Tibial nerve (tissue), 3 donors: ENCODE measurements around the gene TENM3.

Experiments used
- POLR2A ChIP-seq, 2 donors: fragments of 450-650 bp; IDR thresholded peaks; one replicate each; pipeline ENCODE4 v1.6.1; 2017; ENCODE audit warnings: antibody characterized with exemption in 2 of 2, mild to moderate bottlenecking in 2 of 2, moderate library complexity in 2 of 2
- TF ChIP-seq, protein P1 (sequence below), 5 experiments: fragments of 200-600 bp in 3 of 5; fragments of 450-650 bp in 2 of 5; sonication (generic) in 3 of 5; IDR thresholded peaks; one replicate each; pipeline ENCODE4 v1.5.1; 2016 to 2019; ENCODE audit warnings: antibody characterized with exemption in 5 of 5, mild to moderate bottlenecking in 3 of 5, moderate library complexity in 2 of 5

DNA sequence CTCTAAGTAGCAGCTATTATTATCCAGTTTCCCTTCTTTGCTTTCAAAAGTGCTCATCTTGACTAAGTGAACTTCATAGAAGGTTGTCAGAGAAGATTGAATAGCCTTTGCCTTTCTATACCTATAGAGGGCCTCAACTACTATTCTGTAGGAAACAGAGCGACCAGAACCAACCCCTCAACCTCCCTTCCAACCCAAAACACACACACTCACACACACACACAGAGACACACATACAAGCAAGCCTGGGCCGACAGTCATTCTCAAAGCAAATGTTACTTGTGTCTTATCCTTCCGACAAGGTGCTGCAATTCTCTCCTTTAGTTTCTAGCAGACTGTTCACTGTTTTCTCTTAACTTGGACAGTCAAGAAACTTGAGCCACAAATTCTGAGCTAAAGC, 472.3 kb downstream of the TENM3 start:
- TF ChIP-seq, protein P1, sequence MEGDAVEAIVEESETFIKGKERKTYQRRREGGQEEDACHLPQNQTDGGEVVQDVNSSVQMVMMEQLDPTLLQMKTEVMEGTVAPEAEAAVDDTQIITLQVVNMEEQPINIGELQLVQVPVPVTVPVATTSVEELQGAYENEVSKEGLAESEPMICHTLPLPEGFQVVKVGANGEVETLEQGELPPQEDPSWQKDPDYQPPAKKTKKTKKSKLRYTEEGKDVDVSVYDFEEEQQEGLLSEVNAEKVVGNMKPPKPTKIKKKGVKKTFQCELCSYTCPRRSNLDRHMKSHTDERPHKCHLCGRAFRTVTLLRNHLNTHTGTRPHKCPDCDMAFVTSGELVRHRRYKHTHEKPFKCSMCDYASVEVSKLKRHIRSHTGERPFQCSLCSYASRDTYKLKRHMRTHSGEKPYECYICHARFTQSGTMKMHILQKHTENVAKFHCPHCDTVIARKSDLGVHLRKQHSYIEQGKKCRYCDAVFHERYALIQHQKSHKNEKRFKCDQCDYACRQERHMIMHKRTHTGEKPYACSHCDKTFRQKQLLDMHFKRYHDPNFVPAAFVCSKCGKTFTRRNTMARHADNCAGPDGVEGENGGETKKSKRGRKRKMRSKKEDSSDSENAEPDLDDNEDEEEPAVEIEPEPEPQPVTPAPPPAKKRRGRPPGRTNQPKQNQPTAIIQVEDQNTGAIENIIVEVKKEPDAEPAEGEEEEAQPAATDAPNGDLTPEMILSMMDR (IDR thresholded peaks at IDR 0.05): no peak
- TF ChIP-seq POLR2A (IDR thresholded peaks at IDR 0.05): no peak
